Measurements from ENCODE around the gene SGCA.

DNA sequence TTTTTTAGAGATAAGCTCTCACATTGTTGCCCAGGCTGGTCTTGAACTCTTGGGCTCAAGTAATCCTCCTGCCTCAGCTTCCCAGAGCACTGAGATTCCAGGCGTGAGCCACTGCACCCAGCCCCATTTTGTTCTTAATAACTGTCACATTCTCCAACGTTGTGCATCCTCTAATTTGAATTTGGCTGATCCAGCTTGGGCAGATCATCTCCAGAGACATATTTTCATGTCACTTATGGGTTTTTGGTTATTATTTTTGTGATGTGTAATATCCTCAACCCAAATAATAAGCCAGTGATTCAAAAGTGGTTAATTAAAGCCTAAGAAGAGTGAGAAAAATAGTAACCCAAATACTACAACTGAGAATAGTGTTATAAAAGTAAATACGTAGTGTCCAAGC, 51.8 kb downstream of the SGCA start:
- TF ChIP-seq EP300 (IDR thresholded peaks at IDR 0.05) (no peak), POLR2A (IDR thresholded peaks at IDR 0.05) (no peak)

Data from tibial nerve (tissue), 3 donors.